SK-N-SH (cell line): ENCODE data around the gene P2RX4. TPM values are rescaled to one million over a fixed set of nuclear protein-coding genes. Genes with fewer than 3 reads are reported as not detected.

Experiments used
- CTCF ChIA-PET: fragments of 300-600, 350-600 bp; formaldehyde crosslinking; extraction: SDS; loops from one replicate; lab custom pipeline; 2021; lab: Yijun Ruan, JAX
- POLR2A ChIA-PET: fragments of 350-600 bp; sonication (Branson Sonifier 250); formaldehyde crosslinking; extraction: SDS; loops from one replicate; lab custom pipeline; 2020; ENCODE audit warnings: antibody characterized with exemption, inconsistent platforms; lab: Yijun Ruan, JAX
- DNase-seq: peaks from one replicate; pipeline ENCODE4 v3.0.0; 2012
- H2AFZ ChIP-seq: fragments of 200-600 bp; sonication (generic); 2 replicates; pipeline ENCODE4 v1.8.1; 2016; ENCODE audit warnings: antibody characterized with exemption, mild to moderate bottlenecking, low read depth
- H3F3A ChIP-seq: fragments of 200-600 bp; sonication (generic); replicated peaks from 2 replicates; pipeline ENCODE3; 2016; ENCODE audit warnings: antibody characterized with exemption, mild to moderate bottlenecking; ENCODE audit not compliant: insufficient read depth
- H3K27ac ChIP-seq, 2 experiments: fragments of 200-500 bp in 1 of 2; fragments of 200-600 bp in 1 of 2; sonication (Bioruptor generic) in 1 of 2; sonication (generic), shearing (Covaris generic) in 1 of 2; 2 replicates each; pipeline versions ENCODE4 v1.5.1 to v1.6.1; 2014 to 2016; ENCODE audit warnings: low read depth in 2 of 2, inconsistent platforms in 1 of 2, low read length in 1 of 2, mild to moderate bottlenecking in 1 of 2, mixed read lengths in 1 of 2
- H3K27me3 ChIP-seq: fragments of 200-600 bp; sonication (generic), shearing (Covaris generic); 2 replicates; pipeline ENCODE4 v1.6.1; 2016; ENCODE audit warnings: mixed run types; ENCODE audit not compliant: insufficient read depth
- H3K36me3 ChIP-seq, 2 experiments: fragments of 200-500 bp in 1 of 2; fragments of 200-600 bp in 1 of 2; sonication (Bioruptor generic) in 1 of 2; sonication (generic) in 1 of 2; replicated peaks in 1 of 2; 2 replicates each; pipeline versions ENCODE3 to v1.5.1; 2014 to 2016; ENCODE audit warnings: low read length in 1 of 2, mild to moderate bottlenecking in 1 of 2; ENCODE audit not compliant: insufficient read depth in 2 of 2, control insufficient read depth in 1 of 2
- H3K4me1 ChIP-seq, 2 experiments: fragments of 200-500 bp in 1 of 2; fragments of 200-600 bp in 1 of 2; sonication (Bioruptor generic) in 1 of 2; sonication (generic), shearing (Covaris generic) in 1 of 2; 2 replicates each; pipeline versions ENCODE4 v1.5.1 to v1.6.1; 2014 to 2016; ENCODE audit warnings: low read depth in 1 of 2, low read length in 1 of 2, mixed run types in 1 of 2; ENCODE audit not compliant: insufficient read depth in 2 of 2, control insufficient read depth in 1 of 2
- H3K4me2 ChIP-seq: fragments of 200-600 bp; sonication (generic), shearing (Covaris generic); 2 replicates; pipeline ENCODE4 v1.6.1; 2017; ENCODE audit warnings: mixed run types
- H3K4me3 ChIP-seq, 2 experiments: fragments of 200-500 bp in 1 of 2; fragments of 200-600 bp in 1 of 2; sonication (Bioruptor generic) in 1 of 2; sonication (generic), shearing (Covaris generic) in 1 of 2; 2 replicates each; pipeline versions ENCODE4 v1.5.1 to v1.8.1; 2014 to 2016; ENCODE audit warnings: low read depth in 2 of 2, inconsistent platforms in 1 of 2, low read length in 1 of 2, mild to moderate bottlenecking in 1 of 2, mixed read lengths in 1 of 2, moderate library complexity in 1 of 2
- H3K79me2 ChIP-seq: fragments of 200-600 bp; sonication (generic); 2 replicates; pipeline ENCODE4 v1.8.1; 2017; ENCODE audit warnings: mild to moderate bottlenecking; ENCODE audit not compliant: insufficient read depth
- H3K9ac ChIP-seq: fragments of 200-600 bp; sonication (generic); 2 replicates; pipeline ENCODE4 v1.6.1; 2017; ENCODE audit warnings: mixed run types
- H3K9me2 ChIP-seq: fragments of 200-600 bp; sonication (generic); 2 replicates; pipeline ENCODE4 v1.6.1; 2017; ENCODE audit warnings: mixed run types
- H3K9me3 ChIP-seq: fragments of 200-600 bp; sonication (generic); 2 replicates; pipeline ENCODE4 v1.6.1; 2017; ENCODE audit warnings: mixed run types, mild to moderate bottlenecking, moderate library complexity
- H4K20me1 ChIP-seq: fragments of 200-600 bp; sonication (generic); 2 replicates; pipeline ENCODE4 v1.6.1; 2017; ENCODE audit warnings: mild to moderate bottlenecking, mixed run types; ENCODE audit not compliant: insufficient read depth
- ELF1 ChIP-seq: IDR thresholded peaks from 2 replicates; pipeline ENCODE4 v1.4.0; 2012
- FOXM1 ChIP-seq: IDR thresholded peaks from 2 replicates; pipeline ENCODE4 v1.4.0; 2012; ENCODE audit warnings: low read depth, mild to moderate bottlenecking
- RFX5 ChIP-seq: IDR thresholded peaks from 2 replicates; pipeline ENCODE4 v1.6.1; 2012; ENCODE audit warnings: mild to moderate bottlenecking, improper control_type of control experiment, low read length
- SIN3A ChIP-seq: IDR thresholded peaks from 2 replicates; pipeline ENCODE4 v1.6.1; 2012; ENCODE audit warnings: low read depth, mild to moderate bottlenecking, low read length, moderate library complexity, borderline replicate concordance
- TCF12 ChIP-seq: IDR thresholded peaks from 2 replicates; pipeline ENCODE4 v1.4.0; 2012
- YY1 ChIP-seq: IDR thresholded peaks from 2 replicates; pipeline ENCODE4 v1.4.0; 2012; ENCODE audit warnings: low read depth, mild to moderate bottlenecking
- WGBS: methylation state at CpG from one replicate; pipeline ENCODE4 v1.1.6; 2017; ENCODE audit warnings: low lambda C conversion rate; 5-methylcytosine and 5-hydroxymethylcytosine counted together
- polyA plus RNA-seq, 3 experiments: library from polyadenylated mRNA; depleted of rRNA; stranded (reverse); fragments of >200 nt; gene quantifications; 2 replicates each; pipeline ENCODE4 v1.2.3, GENCODE V29; 2012
- TF ChIP-seq, protein P1 (sequence below): fragments of 200-600 bp; sonication (generic); IDR thresholded peaks from 2 replicates; pipeline ENCODE4 v1.6.1; 2017; ENCODE audit warnings: antibody characterized with exemption, mild to moderate bottlenecking, moderate library complexity
- TF ChIP-seq, protein P2 (sequence below): IDR thresholded peaks from 2 replicates; pipeline ENCODE4 v1.4.0; 2012; ENCODE audit warnings: low read depth, borderline replicate concordance
- TF ChIP-seq, protein P3 (sequence below): fragments of 150-350 bp; IDR thresholded peaks from 2 replicates; pipeline ENCODE4 v1.6.1; 2016; ENCODE audit warnings: mild to moderate bottlenecking, low read depth, low read length
- TF ChIP-seq, protein P4 (sequence below): fragments of 150-350 bp; IDR thresholded peaks from 2 replicates; pipeline ENCODE4 v1.6.1; 2017; ENCODE audit warnings: antibody characterized with exemption, low read length, low read depth, borderline replicate concordance
- TF ChIP-seq, protein P5 (sequence below): IDR thresholded peaks from 2 replicates; pipeline ENCODE4 v1.6.1; 2012; ENCODE audit warnings: mild to moderate bottlenecking, low read depth, low read length, moderate library complexity
- TF ChIP-seq, protein P6 (sequence below): IDR thresholded peaks from 2 replicates; pipeline ENCODE4; 2012

The P2RX4 gene
- polyA plus RNA-seq, 1 of the 3 experiments (the other 2 are of a cell fraction) = 32.2 TPM

DNA sequence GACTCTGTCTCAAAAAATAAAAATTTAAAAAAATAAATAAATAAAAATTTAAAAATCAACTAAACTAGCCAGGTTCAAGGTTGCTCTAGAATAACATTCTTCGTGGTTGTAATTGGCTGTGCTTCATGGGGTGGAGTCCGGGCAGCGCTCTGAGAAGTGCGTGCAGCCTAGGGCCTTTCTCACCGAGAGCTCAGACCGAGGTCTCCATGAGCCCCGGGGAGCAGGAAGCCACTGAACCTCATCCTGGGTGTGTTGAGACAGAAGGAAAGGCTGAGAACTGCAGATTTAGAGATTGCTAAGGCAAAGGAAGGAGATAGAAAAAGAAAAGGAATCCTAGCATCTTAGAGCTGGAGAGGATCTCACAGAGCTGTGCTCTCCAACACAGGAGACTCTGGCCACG lies 14.7 kb downstream of the P2RX4 start:
- Histone ChIP-seq H3K9me2 (no peaks in the 10 kb centered on the region), H3K9me3 (no peaks in the 10 kb centered on the region), H3K79me2 (no peaks in the 10 kb centered on the region), H4K20me1 (no peaks in the 10 kb centered on the region), H2AFZ (no peak overlapping the region), H3K4me3 (no peak overlapping the region), H3K4me1 (no peaks in the 10 kb centered on the region), H3F3A (no peaks in the 10 kb centered on the region), H3K27me3 (no peaks in the 10 kb centered on the region), H3K36me3 (no peaks in the 10 kb centered on the region), H3K27ac (no peak overlapping the region), H3K4me2 (no peak overlapping the region), H3K9ac (no peak overlapping the region)
- 89% methylated on average over 8 of the region's 8 CpGs for WGBS
- ChIA-PET CTCF (interaction anchor here (0.6 to 1.8 kb wide), 4 partner anchors 8 to 635 kb away, joined by 3 to 5 read pairs (median 4); no protein-coding TSS in a partner anchor), POLR2A (interaction anchor here (0.5 kb wide), 1 partner anchor 106 kb away, joined by 4 read pairs; no protein-coding TSS in a partner anchor)
- DNase-seq = peak; percentile 11
- no peak for TF ChIP-seq ELF1
- TF ChIP-seq, protein P1, sequence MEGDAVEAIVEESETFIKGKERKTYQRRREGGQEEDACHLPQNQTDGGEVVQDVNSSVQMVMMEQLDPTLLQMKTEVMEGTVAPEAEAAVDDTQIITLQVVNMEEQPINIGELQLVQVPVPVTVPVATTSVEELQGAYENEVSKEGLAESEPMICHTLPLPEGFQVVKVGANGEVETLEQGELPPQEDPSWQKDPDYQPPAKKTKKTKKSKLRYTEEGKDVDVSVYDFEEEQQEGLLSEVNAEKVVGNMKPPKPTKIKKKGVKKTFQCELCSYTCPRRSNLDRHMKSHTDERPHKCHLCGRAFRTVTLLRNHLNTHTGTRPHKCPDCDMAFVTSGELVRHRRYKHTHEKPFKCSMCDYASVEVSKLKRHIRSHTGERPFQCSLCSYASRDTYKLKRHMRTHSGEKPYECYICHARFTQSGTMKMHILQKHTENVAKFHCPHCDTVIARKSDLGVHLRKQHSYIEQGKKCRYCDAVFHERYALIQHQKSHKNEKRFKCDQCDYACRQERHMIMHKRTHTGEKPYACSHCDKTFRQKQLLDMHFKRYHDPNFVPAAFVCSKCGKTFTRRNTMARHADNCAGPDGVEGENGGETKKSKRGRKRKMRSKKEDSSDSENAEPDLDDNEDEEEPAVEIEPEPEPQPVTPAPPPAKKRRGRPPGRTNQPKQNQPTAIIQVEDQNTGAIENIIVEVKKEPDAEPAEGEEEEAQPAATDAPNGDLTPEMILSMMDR = no peak
- TF ChIP-seq, protein P2, sequence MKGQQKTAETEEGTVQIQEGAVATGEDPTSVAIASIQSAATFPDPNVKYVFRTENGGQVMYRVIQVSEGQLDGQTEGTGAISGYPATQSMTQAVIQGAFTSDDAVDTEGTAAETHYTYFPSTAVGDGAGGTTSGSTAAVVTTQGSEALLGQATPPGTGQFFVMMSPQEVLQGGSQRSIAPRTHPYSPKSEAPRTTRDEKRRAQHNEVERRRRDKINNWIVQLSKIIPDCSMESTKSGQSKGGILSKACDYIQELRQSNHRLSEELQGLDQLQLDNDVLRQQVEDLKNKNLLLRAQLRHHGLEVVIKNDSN = no peak
- TF ChIP-seq, protein P3, sequence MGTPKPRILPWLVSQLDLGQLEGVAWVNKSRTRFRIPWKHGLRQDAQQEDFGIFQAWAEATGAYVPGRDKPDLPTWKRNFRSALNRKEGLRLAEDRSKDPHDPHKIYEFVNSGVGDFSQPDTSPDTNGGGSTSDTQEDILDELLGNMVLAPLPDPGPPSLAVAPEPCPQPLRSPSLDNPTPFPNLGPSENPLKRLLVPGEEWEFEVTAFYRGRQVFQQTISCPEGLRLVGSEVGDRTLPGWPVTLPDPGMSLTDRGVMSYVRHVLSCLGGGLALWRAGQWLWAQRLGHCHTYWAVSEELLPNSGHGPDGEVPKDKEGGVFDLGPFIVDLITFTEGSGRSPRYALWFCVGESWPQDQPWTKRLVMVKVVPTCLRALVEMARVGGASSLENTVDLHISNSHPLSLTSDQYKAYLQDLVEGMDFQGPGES = no peak

DNA sequence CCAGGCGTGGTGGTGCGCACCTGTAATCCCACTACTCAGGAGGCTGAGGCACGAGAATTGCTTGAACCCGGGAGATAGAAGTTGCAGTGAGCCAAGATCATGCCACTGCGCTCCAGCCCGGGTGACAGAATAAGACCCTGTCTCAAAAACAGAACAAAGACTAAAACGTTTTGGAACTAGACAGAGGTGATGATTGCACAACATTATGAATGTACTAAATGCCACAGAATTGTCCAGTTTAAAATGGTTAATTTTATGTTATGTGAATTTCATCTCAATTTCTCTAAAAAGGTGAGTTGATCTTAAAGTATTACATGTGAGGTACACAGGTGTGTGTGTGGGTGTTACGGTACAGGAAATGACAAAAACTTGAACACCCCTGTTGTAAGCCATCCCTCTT lies 16.5 kb downstream of the P2RX4 start:
- TF ChIP-seq, protein P4, sequence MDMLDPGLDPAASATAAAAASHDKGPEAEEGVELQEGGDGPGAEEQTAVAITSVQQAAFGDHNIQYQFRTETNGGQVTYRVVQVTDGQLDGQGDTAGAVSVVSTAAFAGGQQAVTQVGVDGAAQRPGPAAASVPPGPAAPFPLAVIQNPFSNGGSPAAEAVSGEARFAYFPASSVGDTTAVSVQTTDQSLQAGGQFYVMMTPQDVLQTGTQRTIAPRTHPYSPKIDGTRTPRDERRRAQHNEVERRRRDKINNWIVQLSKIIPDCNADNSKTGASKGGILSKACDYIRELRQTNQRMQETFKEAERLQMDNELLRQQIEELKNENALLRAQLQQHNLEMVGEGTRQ = no peak
- TF ChIP-seq, protein P1 = no peak
- TF ChIP-seq TCF12 (no peak), SIN3A (no peak), YY1 (no peak), ELF1 (no peak), RFX5 (no peak), FOXM1 (no peak)
- TF ChIP-seq, protein P5, sequence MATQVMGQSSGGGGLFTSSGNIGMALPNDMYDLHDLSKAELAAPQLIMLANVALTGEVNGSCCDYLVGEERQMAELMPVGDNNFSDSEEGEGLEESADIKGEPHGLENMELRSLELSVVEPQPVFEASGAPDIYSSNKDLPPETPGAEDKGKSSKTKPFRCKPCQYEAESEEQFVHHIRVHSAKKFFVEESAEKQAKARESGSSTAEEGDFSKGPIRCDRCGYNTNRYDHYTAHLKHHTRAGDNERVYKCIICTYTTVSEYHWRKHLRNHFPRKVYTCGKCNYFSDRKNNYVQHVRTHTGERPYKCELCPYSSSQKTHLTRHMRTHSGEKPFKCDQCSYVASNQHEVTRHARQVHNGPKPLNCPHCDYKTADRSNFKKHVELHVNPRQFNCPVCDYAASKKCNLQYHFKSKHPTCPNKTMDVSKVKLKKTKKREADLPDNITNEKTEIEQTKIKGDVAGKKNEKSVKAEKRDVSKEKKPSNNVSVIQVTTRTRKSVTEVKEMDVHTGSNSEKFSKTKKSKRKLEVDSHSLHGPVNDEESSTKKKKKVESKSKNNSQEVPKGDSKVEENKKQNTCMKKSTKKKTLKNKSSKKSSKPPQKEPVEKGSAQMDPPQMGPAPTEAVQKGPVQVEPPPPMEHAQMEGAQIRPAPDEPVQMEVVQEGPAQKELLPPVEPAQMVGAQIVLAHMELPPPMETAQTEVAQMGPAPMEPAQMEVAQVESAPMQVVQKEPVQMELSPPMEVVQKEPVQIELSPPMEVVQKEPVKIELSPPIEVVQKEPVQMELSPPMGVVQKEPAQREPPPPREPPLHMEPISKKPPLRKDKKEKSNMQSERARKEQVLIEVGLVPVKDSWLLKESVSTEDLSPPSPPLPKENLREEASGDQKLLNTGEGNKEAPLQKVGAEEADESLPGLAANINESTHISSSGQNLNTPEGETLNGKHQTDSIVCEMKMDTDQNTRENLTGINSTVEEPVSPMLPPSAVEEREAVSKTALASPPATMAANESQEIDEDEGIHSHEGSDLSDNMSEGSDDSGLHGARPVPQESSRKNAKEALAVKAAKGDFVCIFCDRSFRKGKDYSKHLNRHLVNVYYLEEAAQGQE = no peak
- TF ChIP-seq, protein P6, sequence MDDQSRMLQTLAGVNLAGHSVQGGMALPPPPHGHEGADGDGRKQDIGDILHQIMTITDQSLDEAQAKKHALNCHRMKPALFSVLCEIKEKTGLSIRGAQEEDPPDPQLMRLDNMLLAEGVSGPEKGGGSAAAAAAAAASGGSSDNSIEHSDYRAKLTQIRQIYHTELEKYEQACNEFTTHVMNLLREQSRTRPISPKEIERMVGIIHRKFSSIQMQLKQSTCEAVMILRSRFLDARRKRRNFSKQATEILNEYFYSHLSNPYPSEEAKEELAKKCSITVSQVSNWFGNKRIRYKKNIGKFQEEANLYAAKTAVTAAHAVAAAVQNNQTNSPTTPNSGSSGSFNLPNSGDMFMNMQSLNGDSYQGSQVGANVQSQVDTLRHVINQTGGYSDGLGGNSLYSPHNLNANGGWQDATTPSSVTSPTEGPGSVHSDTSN = no peak
- TF ChIP-seq, all 33 proteins: peak for 0
- Histone ChIP-seq H3K9me2 (no peaks in the 10 kb centered on the region), H3K9me3 (no peaks in the 10 kb centered on the region), H3K27ac (no peak overlapping the region), H3K36me3 (no peaks in the 10 kb centered on the region), H4K20me1 (no peaks in the 10 kb centered on the region), H3K4me2 (no peak overlapping the region), H3F3A (no peaks in the 10 kb centered on the region), H3K4me3 (no peak overlapping the region), H3K27me3 (no peaks in the 10 kb centered on the region), H3K4me1 (no peaks in the 10 kb centered on the region), H3K79me2 (no peaks in the 10 kb centered on the region), H3K9ac (no peak overlapping the region), H2AFZ (no peak overlapping the region)
- ChIA-PET CTCF (no interaction called here), POLR2A (no interaction called here)
- DNase-seq = no peak
- WGBS = 90% methylated on average over 8 of the region's 8 CpGs
